Spleen (tissue), 7 donors: ENCODE measurements around the gene CD80.

Source experiments
- POLR2A ChIP-seq, 3 donors: fragments of 450-650 bp; IDR thresholded peaks; one replicate each; pipeline ENCODE4 v1.5.1; 2017; ENCODE audit warnings: antibody characterized with exemption in 3 of 3, mild to moderate bottlenecking in 1 of 3
- POLR2AphosphoS5 ChIP-seq, 3 donors: sonication (generic); formaldehyde crosslinking; IDR thresholded peaks; one replicate each; pipeline ENCODE4 v1.5.1; 2017; ENCODE audit warnings: antibody characterized with exemption in 3 of 3
- TF ChIP-seq, protein P1 (sequence below), 11 experiments: fragments of 200-600 bp in 7 of 11; fragments of 450-650 bp in 4 of 11; sonication (generic) in 4 of 11; IDR thresholded peaks in 8 of 11; conservative IDR thresholded peaks in 3 of 11; 1 replicate in 7 of 11; 2 replicates in 4 of 11; pipeline versions ENCODE4 v1.4.0 to v1.8.0; 2016 to 2021; ENCODE audit warnings: antibody characterized with exemption in 11 of 11, inconsistent platforms in 4 of 11, mild to moderate bottlenecking in 1 of 11
- donor health status: DM: no; HTN: no; CAD: no; lungs with moderate emphysema.
- donor health status: DM: no; HTN: no; CAD: no.
- donor health status: DM: no; HTN: no; CAD: no.

DNA sequence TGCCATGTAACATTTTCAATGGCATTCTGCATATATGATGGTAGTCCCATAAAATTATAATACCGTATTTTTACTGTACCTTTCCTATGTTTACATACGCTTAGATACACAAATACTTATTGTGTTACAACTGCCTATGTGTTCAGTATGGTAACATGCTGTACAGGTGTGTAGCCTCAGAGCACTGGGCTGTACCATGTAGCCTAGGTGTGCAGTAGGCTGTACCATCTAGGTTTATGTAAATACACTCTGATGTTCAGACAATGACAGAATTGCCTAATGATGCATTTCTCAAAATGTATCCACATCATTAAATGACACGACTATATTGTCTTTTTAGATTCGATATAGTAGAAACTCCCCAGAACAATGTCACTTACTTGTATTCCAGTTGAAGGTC, 22.7 kb downstream of the CD80 start:
- TF ChIP-seq, protein P1, sequence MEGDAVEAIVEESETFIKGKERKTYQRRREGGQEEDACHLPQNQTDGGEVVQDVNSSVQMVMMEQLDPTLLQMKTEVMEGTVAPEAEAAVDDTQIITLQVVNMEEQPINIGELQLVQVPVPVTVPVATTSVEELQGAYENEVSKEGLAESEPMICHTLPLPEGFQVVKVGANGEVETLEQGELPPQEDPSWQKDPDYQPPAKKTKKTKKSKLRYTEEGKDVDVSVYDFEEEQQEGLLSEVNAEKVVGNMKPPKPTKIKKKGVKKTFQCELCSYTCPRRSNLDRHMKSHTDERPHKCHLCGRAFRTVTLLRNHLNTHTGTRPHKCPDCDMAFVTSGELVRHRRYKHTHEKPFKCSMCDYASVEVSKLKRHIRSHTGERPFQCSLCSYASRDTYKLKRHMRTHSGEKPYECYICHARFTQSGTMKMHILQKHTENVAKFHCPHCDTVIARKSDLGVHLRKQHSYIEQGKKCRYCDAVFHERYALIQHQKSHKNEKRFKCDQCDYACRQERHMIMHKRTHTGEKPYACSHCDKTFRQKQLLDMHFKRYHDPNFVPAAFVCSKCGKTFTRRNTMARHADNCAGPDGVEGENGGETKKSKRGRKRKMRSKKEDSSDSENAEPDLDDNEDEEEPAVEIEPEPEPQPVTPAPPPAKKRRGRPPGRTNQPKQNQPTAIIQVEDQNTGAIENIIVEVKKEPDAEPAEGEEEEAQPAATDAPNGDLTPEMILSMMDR (IDR thresholded peaks at IDR 0.05 in 8 of 11, conservative IDR thresholded peaks at IDR 0.05 in 3 of 11), result no peak
- TF ChIP-seq POLR2AphosphoS5 (IDR thresholded peaks at IDR 0.05) (no peak), POLR2A (IDR thresholded peaks at IDR 0.05) (no peak)
